CD14-positive monocyte (primary cell): ENCODE measurements around the gene CNIH3. TPM values are rescaled to one million over a fixed set of nuclear protein-coding genes. Genes with fewer than 3 reads are reported as not detected.

Experiments used
- DNase-seq, 3 donors: peaks; one replicate each; pipeline ENCODE4 v3.0.0-alpha.2; 2011 to 2022
- H2AFZ ChIP-seq: 2 replicates; pipeline ENCODE4 v1.6.0; 2012; ENCODE audit warnings: mild to moderate bottlenecking, low read depth, low read length, inconsistent platforms; ENCODE audit not compliant: insufficient read depth, poor library complexity, severe bottlenecking
- H3K27ac ChIP-seq, 2 donors: 1 replicate in 1 of 2; 2 replicates in 1 of 2; pipeline ENCODE4 v1.5.1; 2012 to 2013; ENCODE audit warnings: low read length in 2 of 2, control low read depth in 1 of 2, inconsistent platforms in 1 of 2, low read depth in 1 of 2, mild to moderate bottlenecking in 1 of 2
- H3K27me3 ChIP-seq, 2 donors: one replicate each; pipeline versions ENCODE4 v1.6.0 to v1.6.1; 2011 to 2013; ENCODE audit warnings: low read length in 2 of 2; ENCODE audit not compliant: control insufficient read depth in 2 of 2, insufficient read depth in 2 of 2
- H3K36me3 ChIP-seq, 2 donors: replicated peaks in 1 of 2; 1 replicate in 1 of 2; 2 replicates in 1 of 2; pipeline versions ENCODE4 v1.5.1 to v1.6.1; 2012 to 2013; ENCODE audit warnings: low read length in 2 of 2, control low read depth in 1 of 2, inconsistent platforms in 1 of 2, mild to moderate bottlenecking in 1 of 2; ENCODE audit not compliant: insufficient read depth in 2 of 2, control insufficient read depth in 1 of 2
- H3K4me1 ChIP-seq, 2 donors: 1 replicate in 1 of 2; 2 replicates in 1 of 2; pipeline versions ENCODE4 v1.5.1 to v1.6.1; 2012 to 2013; ENCODE audit warnings: low read length in 2 of 2, control low read depth in 1 of 2, inconsistent platforms in 1 of 2, mild to moderate bottlenecking in 1 of 2, moderate library complexity in 1 of 2; ENCODE audit not compliant: insufficient read depth in 2 of 2, control insufficient read depth in 1 of 2
- H3K4me2 ChIP-seq: replicated peaks from 2 replicates; pipeline ENCODE3; 2012; ENCODE audit warnings: low read length, moderate library complexity, mild to moderate bottlenecking; ENCODE audit not compliant: poor library complexity, severe bottlenecking; ENCODE audit errors: extremely low read depth
- H3K4me3 ChIP-seq, 3 experiments: fragments of 200-600 bp in 1 of 3; sonication (generic) in 1 of 3; replicated peaks in 1 of 3; 1 replicate in 2 of 3; 2 replicates in 1 of 3; pipeline ENCODE4 v1.5.1; 2011 to 2013; ENCODE audit warnings: low read length in 3 of 3, mild to moderate bottlenecking in 3 of 3, control low read depth in 2 of 3, low read depth in 2 of 3, inconsistent platforms in 1 of 3, moderate library complexity in 1 of 3
- H3K79me2 ChIP-seq: 2 replicates; pipeline ENCODE4 v1.6.0; 2012; ENCODE audit warnings: mild to moderate bottlenecking, control low read depth, inconsistent platforms, low read length, moderate library complexity; ENCODE audit not compliant: insufficient read depth
- H3K9ac ChIP-seq: 2 replicates; pipeline ENCODE4 v1.6.0; 2017; ENCODE audit warnings: low read length, mild to moderate bottlenecking; ENCODE audit not compliant: insufficient read depth, poor library complexity, severe bottlenecking
- H3K9me3 ChIP-seq, 2 donors: replicated peaks in 1 of 2; 1 replicate in 1 of 2; 2 replicates in 1 of 2; pipeline versions ENCODE4 v1.5.1 to v1.6.1; 2012 to 2013; ENCODE audit warnings: low read length in 2 of 2, control low read depth in 1 of 2; ENCODE audit not compliant: control insufficient read depth in 1 of 2, insufficient read depth in 1 of 2
- H4K20me1 ChIP-seq: 2 replicates; pipeline ENCODE4 v1.6.0; 2012; ENCODE audit warnings: mild to moderate bottlenecking, low read length, control low read depth, moderate library complexity; ENCODE audit not compliant: insufficient read depth
- H3K27ac Mint-ChIP-seq, 7 donors: one replicate each; pipeline ENCODE4 v1.8.0; 2020; ENCODE audit warnings: mild to moderate bottlenecking in 7 of 7, mixed read lengths in 7 of 7, moderate library complexity in 6 of 7, inconsistent platforms in 2 of 7
- H3K27me3 Mint-ChIP-seq, 3 donors: one replicate each; pipeline ENCODE4 v1.8.0; 2021 to 2022; ENCODE audit warnings: low read depth in 3 of 3, mild to moderate bottlenecking in 3 of 3, mixed read lengths in 3 of 3, moderate library complexity in 3 of 3, inconsistent platforms in 1 of 3
- H3K36me3 Mint-ChIP-seq, 2 donors: one replicate each; pipeline ENCODE4 v1.8.0; 2020; ENCODE audit warnings: mixed read lengths in 2 of 2, inconsistent platforms in 1 of 2, mild to moderate bottlenecking in 1 of 2
- H3K4me1 Mint-ChIP-seq: one replicate; pipeline ENCODE4 v1.8.0; 2020; ENCODE audit warnings: mild to moderate bottlenecking, mixed read lengths
- H3K4me3 Mint-ChIP-seq, 2 donors: one replicate each; pipeline ENCODE4 v1.8.0; 2020; ENCODE audit warnings: mild to moderate bottlenecking in 2 of 2, mixed read lengths in 2 of 2, moderate library complexity in 1 of 2
- H3K9me3 Mint-ChIP-seq, 7 donors: one replicate each; pipeline ENCODE4 v1.8.0; 2020 to 2022; ENCODE audit warnings: mixed read lengths in 7 of 7, mild to moderate bottlenecking in 6 of 7, moderate library complexity in 6 of 7, inconsistent platforms in 2 of 7
- WGBS: methylation state at CpG from one replicate; pipeline ENCODE4 v1.1.5; 2013; ENCODE audit warnings: missing lambda C conversion rate; ENCODE audit not compliant: insufficient coverage; 5-methylcytosine and 5-hydroxymethylcytosine counted together
- intact Hi-C, 2 donors: fragments of 100-400 bp; cut with micrococcal nuclease; formaldehyde crosslinking; loops; one replicate each; pipeline versions ENCODE4 v1.15.0 to v1.15.1; 2023
- polyA plus RNA-seq, 3 donors: library from polyadenylated mRNA; depleted of rRNA in 1 of 3; unstranded in 2 of 3; stranded (reverse) in 1 of 3; fragments of 300-500 nt in 2 of 3; fragments of >200 nt in 1 of 3; fragmentation: Illumina TruSeq in 2 of 3; gene quantifications; 1 replicate in 2 of 3; 2 replicates in 1 of 3; pipeline ENCODE4 v1.2.3, GENCODE V29; 2012 to 2021
- TF ChIP-seq, protein P1 (sequence below): fragments of 200-600 bp; IDR thresholded peaks from one replicate; pipeline ENCODE4 v1.8.0; 2022; ENCODE audit warnings: antibody characterized with exemption, mild to moderate bottlenecking

Gene CNIH3
- polyA plus RNA-seq, 3 donors = 0.37 TPM; not detected in 2

DNA sequence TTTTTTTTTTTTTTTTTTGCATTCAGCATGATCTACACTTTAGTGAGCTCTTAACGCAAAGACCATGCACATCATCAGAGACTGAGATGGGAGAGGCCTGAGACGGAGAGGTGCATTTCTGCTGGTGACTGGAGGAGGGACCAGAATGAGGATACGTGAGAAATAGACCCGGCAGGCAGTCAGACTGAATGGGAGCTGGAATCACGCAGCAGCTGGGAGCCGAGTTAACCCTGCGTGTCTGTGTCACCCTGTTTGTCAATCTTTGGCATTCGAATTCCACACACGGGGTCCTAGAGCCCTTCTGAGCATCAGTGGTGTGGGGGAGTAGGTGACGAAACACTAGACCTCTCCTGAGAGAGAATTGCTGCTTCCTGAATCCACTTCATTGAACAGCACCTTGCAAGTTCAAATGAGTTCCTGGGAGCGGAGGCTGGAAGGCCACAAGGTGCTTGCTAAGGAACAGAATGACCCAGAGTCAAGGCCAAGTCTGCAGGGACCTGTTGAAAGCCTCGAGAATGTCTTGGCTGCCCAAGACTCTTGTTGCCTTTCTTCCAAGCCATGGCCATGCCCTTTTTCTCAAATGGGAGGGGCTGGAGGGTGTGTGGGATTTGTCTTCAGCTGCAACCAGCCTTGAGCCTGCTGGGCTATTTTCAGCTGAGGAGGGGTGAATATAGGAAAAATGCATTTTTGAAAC is 123.3 kb downstream of the CNIH3 start:
- H2AFZ ChIP-seq = no peak overlapping the region
- no peaks in the 10 kb centered on the region for H3K79me2 ChIP-seq
- H3K27ac ChIP-seq = no peak overlapping the region
- Mint-ChIP-seq H3K4me3 (no peak overlapping the region), H3K27ac (peak overlapping the region in 1 of 7 donors; percentile 12), H3K27me3 (peaks cover 3 to 4% (median 3%) of the 10 kb centered on the region in 3 donors), H3K4me1 (no peaks in the 10 kb centered on the region), H3K36me3 (no peaks in the 10 kb centered on the region), H3K9me3 (peaks cover 0 to 3% (median 0%) of the 10 kb centered on the region in 7 donors)
- H3K9ac ChIP-seq = no peak overlapping the region
- H3K9me3 ChIP-seq = no peaks in the 10 kb centered on the region
- H3K36me3 ChIP-seq = no peaks in the 10 kb centered on the region
- DNase-seq = no peak
- TF ChIP-seq, protein P1, sequence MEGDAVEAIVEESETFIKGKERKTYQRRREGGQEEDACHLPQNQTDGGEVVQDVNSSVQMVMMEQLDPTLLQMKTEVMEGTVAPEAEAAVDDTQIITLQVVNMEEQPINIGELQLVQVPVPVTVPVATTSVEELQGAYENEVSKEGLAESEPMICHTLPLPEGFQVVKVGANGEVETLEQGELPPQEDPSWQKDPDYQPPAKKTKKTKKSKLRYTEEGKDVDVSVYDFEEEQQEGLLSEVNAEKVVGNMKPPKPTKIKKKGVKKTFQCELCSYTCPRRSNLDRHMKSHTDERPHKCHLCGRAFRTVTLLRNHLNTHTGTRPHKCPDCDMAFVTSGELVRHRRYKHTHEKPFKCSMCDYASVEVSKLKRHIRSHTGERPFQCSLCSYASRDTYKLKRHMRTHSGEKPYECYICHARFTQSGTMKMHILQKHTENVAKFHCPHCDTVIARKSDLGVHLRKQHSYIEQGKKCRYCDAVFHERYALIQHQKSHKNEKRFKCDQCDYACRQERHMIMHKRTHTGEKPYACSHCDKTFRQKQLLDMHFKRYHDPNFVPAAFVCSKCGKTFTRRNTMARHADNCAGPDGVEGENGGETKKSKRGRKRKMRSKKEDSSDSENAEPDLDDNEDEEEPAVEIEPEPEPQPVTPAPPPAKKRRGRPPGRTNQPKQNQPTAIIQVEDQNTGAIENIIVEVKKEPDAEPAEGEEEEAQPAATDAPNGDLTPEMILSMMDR = no peak
- H4K20me1 ChIP-seq = no peaks in the 10 kb centered on the region
- WGBS = 94% methylated on average over 10 of the region's 12 CpGs
- no peaks in the 10 kb centered on the region for H3K4me1 ChIP-seq
- H3K4me2 ChIP-seq = no peak overlapping the region
- no peak overlapping the region for H3K4me3 ChIP-seq
- no peaks in the 10 kb centered on the region for H3K27me3 ChIP-seq
- intact Hi-C loops = no loop called here

DNA sequence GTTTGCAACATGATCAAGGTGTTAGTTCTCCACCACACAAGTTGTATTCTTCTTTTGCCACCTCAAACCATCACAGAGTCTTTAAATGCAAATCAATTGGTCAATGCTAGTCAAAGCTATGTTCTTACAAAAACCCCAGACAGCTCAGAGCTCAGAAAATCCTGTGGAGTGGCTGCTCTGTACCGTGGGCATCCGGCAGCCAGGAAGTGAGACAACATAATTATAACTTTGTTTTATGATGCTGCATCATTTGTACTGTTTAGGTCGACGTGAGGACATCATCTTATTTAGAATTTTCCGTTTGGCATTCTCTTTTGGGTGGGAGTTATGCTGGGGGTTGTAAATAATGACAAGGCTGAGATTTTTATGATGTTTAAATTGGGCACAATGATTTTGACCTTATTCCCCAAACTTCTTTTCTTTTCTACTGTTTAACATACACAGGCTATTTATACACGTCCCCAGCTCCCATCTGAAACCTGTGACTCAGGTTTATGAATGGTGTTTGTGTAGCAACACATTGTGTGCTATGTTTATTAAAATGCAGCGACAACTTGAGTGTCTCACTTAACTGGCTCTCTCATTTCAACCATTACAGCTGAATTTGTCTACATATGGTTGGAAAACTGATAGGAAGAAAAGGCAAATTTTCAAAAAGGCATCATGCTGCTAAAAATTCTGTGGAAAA is 124.0 kb downstream of the CNIH3 start:
- Histone ChIP-seq H2AFZ (no peak overlapping the region), H3K4me3 (no peak overlapping the region), H3K79me2 (no peaks in the 10 kb centered on the region), H3K36me3 (no peaks in the 10 kb centered on the region), H3K4me1 (no peaks in the 10 kb centered on the region), H3K27ac (no peak overlapping the region), H3K27me3 (no peaks in the 10 kb centered on the region), H3K9me3 (no peaks in the 10 kb centered on the region), H3K9ac (no peak overlapping the region), H4K20me1 (no peaks in the 10 kb centered on the region), H3K4me2 (no peak overlapping the region)
- H3K4me1 Mint-ChIP-seq = no peaks in the 10 kb centered on the region
- no peak overlapping the region for H3K4me3 Mint-ChIP-seq
- intact Hi-C loops = no loop called here
- DNase-seq = no peak
- no peak overlapping the region for H3K27ac Mint-ChIP-seq
- no CpG with 5 or more reads among the region's 7 CpGs for WGBS
- H3K9me3 Mint-ChIP-seq = peaks cover 0 to 3% (median 0%) of the 10 kb centered on the region in 7 donors
- no peaks in the 10 kb centered on the region for H3K36me3 Mint-ChIP-seq
- TF ChIP-seq, protein P1 = no peak
- peaks cover 3 to 4% (median 3%) of the 10 kb centered on the region in 3 donors for H3K27me3 Mint-ChIP-seq
